Epidermal melanocyte (primary cell): ENCODE data around the gene TULP4.

Experiments
- DNase-seq: peaks from one replicate; pipeline ENCODE4 v3.0.0; 2011; ENCODE audit warnings: low spot score; ENCODE audit not compliant: insufficient read length

Gene TULP4

GRCh38 chr6:158357570-158358216, 45.4 kb downstream of the TULP4 start:
- DNase-seq, result no peak

- no peak for DNase-seq
Measured at GRCh38 chr6:158358450-158359077, 46.3 kb downstream of the TULP4 start.

GRCh38 chr6:158361068-158361467, 48.8 kb downstream of the TULP4 start:
- no peak for DNase-seq

GRCh38 chr6:158361961-158362669, 49.9 kb downstream of the TULP4 start:
- DNase-seq, result no peak

- no peak for DNase-seq
Measured at GRCh38 chr6:158366363-158366762, 54.1 kb downstream of the TULP4 start.

GRCh38 chr6:158367816-158368215, 55.6 kb downstream of the TULP4 start:
- DNase-seq, result no peak

- no peak for DNase-seq
Measured at GRCh38 chr6:158369241-158369640, 57.0 kb downstream of the TULP4 start.

GRCh38 chr6:158370805-158371204, 58.5 kb downstream of the TULP4 start:
- DNase-seq, result no peak

- no peak for DNase-seq
Measured at GRCh38 chr6:158371261-158371660, 59.0 kb downstream of the TULP4 start.

GRCh38 chr6:158372574-158372973, 60.3 kb downstream of the TULP4 start:
- no peak for DNase-seq

- DNase-seq, result no peak
Measured at GRCh38 chr6:158373214-158373613, 60.9 kb downstream of the TULP4 start.

- DNase-seq, result no peak
Measured at GRCh38 chr6:158374020-158374419, 61.8 kb downstream of the TULP4 start.

GRCh38 chr6:158376631-158377081, 64.4 kb downstream of the TULP4 start:
- DNase-seq, result no peak

- no peak for DNase-seq
Measured at GRCh38 chr6:158377860-158378259, 65.6 kb downstream of the TULP4 start.

- DNase-seq, result no peak
Measured at GRCh38 chr6:158379336-158379735, 67.1 kb downstream of the TULP4 start.

- DNase-seq, result no peak
Measured at GRCh38 chr6:158381214-158381613, 68.9 kb downstream of the TULP4 start.

- no peak for DNase-seq
Measured at GRCh38 chr6:158382491-158382890, 70.2 kb downstream of the TULP4 start.

GRCh38 chr6:158383057-158383456, 70.8 kb downstream of the TULP4 start:
- DNase-seq, result no peak

GRCh38 chr6:158383542-158383941, 71.3 kb downstream of the TULP4 start:
- no peak for DNase-seq

GRCh38 chr6:158384671-158385110, 72.4 kb downstream of the TULP4 start:
- DNase-seq, result no peak

GRCh38 chr6:158387036-158387435, 74.8 kb downstream of the TULP4 start:
- DNase-seq, result no peak

- DNase-seq, result no peak
Measured at GRCh38 chr6:158387578-158387977, 75.3 kb downstream of the TULP4 start.

- DNase-seq, result no peak
Measured at GRCh38 chr6:158388727-158389126, 76.5 kb downstream of the TULP4 start.
